SK-N-MC (cell line): ENCODE data around the gene LRP1-AS.

Experiments
- EZH2 ChIP-seq: fragments of 200-600 bp; sonication (generic); IDR thresholded peaks from one replicate; pipeline ENCODE4 v1.6.1; 2017; ENCODE audit warnings: antibody characterized with exemption
- POLR2AphosphoS5 ChIP-seq: IDR thresholded peaks from 2 replicates; pipeline ENCODE4 v1.6.1; 2012; ENCODE audit warnings: mild to moderate bottlenecking, low read depth, low read length, borderline replicate concordance

DNA sequence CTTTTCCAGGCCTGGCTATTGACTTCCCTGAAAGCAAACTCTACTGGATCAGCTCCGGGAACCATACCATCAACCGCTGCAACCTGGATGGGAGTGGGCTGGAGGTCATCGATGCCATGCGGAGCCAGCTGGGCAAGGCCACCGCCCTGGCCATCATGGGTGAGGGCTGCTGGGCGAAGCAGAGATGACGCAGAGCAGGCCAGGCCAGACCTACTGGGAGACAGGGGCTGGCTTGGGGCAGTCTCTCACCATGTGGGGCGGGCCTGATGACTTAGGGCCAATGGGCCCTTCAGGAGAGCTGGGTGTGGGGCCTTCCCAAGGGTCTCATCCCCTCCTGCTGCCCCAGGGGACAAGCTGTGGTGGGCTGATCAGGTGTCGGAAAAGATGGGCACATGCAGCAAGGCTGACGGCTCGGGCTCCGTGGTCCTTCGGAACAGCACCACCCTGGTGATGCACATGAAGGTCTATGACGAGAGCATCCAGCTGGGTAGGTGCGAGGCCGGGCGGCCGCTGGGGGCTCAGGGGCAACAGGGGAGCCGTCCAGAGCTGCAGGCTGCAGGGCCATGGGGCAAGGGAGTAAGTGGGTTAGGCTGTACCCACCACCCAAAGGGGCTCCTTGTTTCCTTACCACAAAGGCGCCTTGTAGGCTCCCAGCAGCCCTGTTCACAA, 33.0 kb upstream of the LRP1-AS start:
- TF ChIP-seq EZH2 (no peak), POLR2AphosphoS5 (no peak)
